ENCODE measurements around the gene DAGLA.

DNA sequence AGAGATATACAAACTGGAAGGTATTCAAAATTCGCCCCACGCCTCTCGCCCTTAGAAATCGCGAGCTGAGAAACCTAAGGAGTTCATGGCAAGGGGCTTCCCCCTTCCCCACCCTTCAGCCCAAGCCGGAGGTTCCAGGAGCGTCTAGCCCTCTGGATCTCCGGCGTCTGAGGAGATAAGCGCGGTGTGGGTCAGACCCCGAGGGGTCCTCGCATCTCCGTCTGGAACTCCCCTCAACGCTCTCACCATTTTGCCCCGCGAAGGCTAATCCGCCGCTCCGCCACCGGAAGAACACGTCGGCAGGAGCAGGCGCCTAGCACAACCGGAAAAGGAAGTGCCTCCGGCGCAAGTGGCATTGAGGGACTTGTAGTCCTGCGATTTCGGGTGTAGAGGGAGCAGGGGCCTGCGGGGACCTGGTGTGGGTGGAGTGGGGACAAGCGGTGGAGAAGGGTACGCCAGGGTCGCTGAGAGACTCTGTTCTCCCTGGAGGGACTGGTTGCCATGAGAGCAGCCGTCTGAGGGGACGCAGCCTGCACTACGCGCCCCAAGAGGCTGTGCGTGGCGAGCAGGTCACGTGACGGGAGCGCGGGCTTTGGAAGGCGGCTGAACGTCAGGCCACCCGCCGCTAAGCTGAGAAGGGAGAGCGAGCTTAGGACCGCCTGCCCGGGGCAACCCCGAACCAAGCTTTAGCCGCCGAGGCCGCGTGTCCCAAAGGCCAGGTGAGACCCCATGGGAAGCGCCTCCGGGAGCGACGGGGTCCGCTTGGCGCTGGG lies 112.3 kb downstream of the DAGLA start, which contains the start of the genes FEN1 and TMEM258:
- TF ChIP-seq POLR2A (IDR thresholded peaks at IDR 0.05; ENCODE audit: low read depth, low read length) = peak; percentile 89
- TF ChIP-seq TAF1 (IDR thresholded peaks at IDR 0.05; ENCODE audit: low read depth, low read length) = peak; percentile 87
- TF ChIP-seq SPI1 (IDR thresholded peaks at IDR 0.05; ENCODE audit: low read depth, low read length) = peak; percentile 67; the same call in 1 of the 2 replicates
- peak; percentile 92 for TF ChIP-seq POLR2AphosphoS5 (IDR thresholded peaks at IDR 0.05; ENCODE audit: low read depth, low read length)
- TF ChIP-seq POU2F2 (IDR thresholded peaks at IDR 0.05; ENCODE audit: low read depth, low read length) = peak; percentile 55; the same call in 1 of the 2 replicates
